ENCODE data around the gene ACSL3. TPM values are rescaled to one million over a fixed set of nuclear protein-coding genes. Genes with fewer than 3 reads are reported as not detected.
A peak's percentile ranks its signal among the peaks of the same experiment; 100 is the strongest.

The ACSL3 gene
- total RNA-seq, 4 donors from 2014 or later: 31.1 to 56.3 (median 52.5) TPM

DNA sequence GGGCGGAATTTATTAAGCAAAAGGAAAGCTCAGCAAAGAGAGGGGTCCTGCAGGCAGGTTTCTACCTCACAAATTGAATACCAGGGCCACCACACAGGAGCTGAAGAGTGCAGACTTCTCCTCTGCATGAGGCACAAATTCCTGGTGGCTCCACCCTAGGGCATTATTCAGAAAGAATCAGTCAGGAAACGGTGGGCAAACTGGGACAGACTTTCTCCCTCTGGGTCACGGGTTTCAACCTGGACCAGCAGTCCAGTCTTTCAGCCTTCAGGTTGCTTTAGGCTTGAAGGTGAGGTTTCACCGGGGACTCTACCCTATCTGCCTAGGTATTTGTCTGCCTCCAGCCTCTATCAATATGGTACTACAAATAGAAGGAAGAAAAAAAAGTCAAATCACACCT lies 41.8 kb downstream of the ACSL3 start:
- Histone ChIP-seq H3K4me3 (no peak overlapping the region), H3K9me3 (no peaks in the 10 kb centered on the region), H3K36me3 (no peaks in the 10 kb centered on the region), H3K27ac (replicated peaks in 1 of 4) (peak overlapping the region in 1 of 4 donors; percentile 14), H3K4me1 (peaks cover 35 to 86% (median 63%) of the 10 kb centered on the region in 4 donors), H3K27me3 (no peaks in the 10 kb centered on the region)
- no peak for DNase-seq (ENCODE audit: extremely low spot score)
- intact Hi-C loops (cut with DNase I): loop anchor here (5.0 kb wide), 3 partner anchors 40 to 195 kb away; partner anchors contain the start of gene ACSL3
- 87% methylated on average over 4 of the region's 4 CpGs for WGBS
- TF ChIP-seq, protein P1, sequence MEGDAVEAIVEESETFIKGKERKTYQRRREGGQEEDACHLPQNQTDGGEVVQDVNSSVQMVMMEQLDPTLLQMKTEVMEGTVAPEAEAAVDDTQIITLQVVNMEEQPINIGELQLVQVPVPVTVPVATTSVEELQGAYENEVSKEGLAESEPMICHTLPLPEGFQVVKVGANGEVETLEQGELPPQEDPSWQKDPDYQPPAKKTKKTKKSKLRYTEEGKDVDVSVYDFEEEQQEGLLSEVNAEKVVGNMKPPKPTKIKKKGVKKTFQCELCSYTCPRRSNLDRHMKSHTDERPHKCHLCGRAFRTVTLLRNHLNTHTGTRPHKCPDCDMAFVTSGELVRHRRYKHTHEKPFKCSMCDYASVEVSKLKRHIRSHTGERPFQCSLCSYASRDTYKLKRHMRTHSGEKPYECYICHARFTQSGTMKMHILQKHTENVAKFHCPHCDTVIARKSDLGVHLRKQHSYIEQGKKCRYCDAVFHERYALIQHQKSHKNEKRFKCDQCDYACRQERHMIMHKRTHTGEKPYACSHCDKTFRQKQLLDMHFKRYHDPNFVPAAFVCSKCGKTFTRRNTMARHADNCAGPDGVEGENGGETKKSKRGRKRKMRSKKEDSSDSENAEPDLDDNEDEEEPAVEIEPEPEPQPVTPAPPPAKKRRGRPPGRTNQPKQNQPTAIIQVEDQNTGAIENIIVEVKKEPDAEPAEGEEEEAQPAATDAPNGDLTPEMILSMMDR (IDR thresholded peaks at IDR 0.05): no peak
- TF ChIP-seq POLR2A (IDR thresholded peaks at IDR 0.05; ENCODE audit: low read depth) (no peak), EP300 (IDR thresholded peaks at IDR 0.05) (no peak), POLR2AphosphoS5 (IDR thresholded peaks at IDR 0.05) (no peak)

DNA sequence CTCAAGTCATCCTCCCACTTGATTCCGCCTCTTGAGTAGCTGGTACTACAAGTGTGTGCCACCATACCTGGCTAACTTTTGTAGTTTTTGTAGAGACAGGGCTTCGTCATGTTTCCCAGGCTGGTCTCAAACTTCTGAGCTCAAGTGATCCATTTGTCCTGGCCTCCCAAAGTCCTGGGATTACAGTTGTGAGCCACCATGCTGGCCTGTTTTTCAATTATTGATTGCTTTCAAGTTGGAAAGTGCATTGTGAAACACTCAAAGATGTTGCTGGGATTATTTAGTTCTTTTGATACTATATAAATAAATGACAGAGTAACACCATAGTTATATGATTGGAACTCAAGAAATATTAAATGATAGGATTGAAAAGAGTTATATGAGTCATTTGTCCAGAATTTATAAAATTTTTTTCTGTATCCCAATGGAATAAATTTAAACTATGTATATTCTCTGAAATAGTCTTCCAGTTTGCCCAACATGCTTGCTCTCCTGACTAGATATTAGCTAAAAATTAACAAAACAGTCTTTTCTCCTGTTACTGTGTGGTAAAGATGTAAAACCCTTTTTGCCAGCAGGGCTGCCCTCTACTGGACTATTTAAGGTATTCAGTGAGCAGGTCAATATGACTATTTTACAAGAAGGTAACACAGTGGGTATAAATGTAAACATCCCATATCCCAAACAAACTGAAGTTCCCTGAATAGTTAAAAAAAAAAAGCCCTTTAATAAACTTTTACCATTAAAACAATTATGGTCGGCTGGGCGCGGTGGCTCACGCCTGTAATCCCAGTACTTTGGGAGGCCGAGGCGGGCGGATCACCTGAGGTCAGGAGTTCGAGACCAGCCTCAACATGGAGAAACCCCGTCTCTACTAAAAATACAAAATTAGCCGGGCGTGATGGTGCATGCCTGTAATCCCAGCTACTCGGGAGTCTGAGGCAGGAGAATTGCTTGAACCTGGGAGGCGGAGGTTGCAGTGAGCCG lies 42.7 kb downstream of the ACSL3 start:
- no peak overlapping the region for H3K4me3 ChIP-seq
- peak overlapping the region; percentile 3 to 63 (median 38) for H3K27ac ChIP-seq (replicated peaks in 1 of 4)
- H3K27me3 ChIP-seq: no peaks in the 10 kb centered on the region
- no peaks in the 10 kb centered on the region for H3K9me3 ChIP-seq
- peaks cover 35 to 88% (median 65%) of the 10 kb centered on the region in 4 donors for H3K4me1 ChIP-seq
- intact Hi-C loops (cut with DNase I): loop anchor here (5.0 kb wide), 3 partner anchors 41 to 196 kb away; partner anchors contain the start of gene ACSL3
- 87% methylated on average over 12 of the region's 16 CpGs for WGBS
- no peaks in the 10 kb centered on the region for H3K36me3 ChIP-seq
- TF ChIP-seq POLR2AphosphoS5 (IDR thresholded peaks at IDR 0.05): no peak
- TF ChIP-seq, protein P1 (IDR thresholded peaks at IDR 0.05): peak; percentile 57 to 75 (median 68)
- no peak for DNase-seq (ENCODE audit: extremely low spot score)

DNA sequence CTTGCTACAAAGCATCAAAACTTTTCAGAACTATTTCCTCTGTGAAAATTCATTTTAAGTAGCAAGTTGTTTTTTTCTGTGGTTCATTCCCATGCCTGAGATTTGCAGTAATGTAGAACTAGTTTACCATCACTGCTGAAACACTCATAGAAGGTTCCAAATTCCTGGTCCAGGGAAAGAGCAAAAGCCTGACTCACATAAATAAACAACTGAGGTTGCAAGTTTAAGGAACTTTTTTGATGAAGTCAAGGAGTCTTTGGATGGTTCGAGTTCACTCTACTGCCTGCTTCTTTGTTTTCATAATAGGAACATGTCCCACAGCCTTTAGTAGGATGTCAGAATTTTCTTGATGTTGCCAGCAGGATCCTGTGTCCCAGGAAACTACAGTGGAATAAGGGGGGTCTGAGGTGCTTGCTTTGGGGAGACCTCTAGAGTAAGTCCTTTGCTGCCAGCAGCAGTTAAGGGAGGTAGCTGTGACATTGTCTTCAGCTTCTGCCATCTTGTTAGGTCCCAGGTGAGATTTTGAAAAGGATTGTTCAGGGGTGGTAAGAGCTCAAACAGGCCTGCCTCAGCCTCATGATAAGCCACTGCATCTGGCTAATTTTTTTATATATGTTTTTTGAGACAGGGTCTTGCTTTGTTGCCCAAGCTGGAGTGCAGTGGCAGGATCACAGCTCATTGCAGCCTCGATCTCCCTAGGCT lies 43.9 kb downstream of the ACSL3 start:
- no peak for DNase-seq (ENCODE audit: extremely low spot score)
- peaks cover 0 to 11% (median 9%) of the 10 kb centered on the region in 4 donors for H3K36me3 ChIP-seq
- no peak overlapping the region for H3K4me3 ChIP-seq
- peak in 1 of 2 donors; percentile 18 for TF ChIP-seq POLR2AphosphoS5 (IDR thresholded peaks at IDR 0.05)
- TF ChIP-seq, protein P1 (IDR thresholded peaks at IDR 0.05): no peak
- TF ChIP-seq POLR2A (IDR thresholded peaks at IDR 0.05; ENCODE audit: low read depth): no peak
- H3K27ac ChIP-seq (replicated peaks in 1 of 4): peak overlapping the region; percentile 3 to 63 (median 58)
- H3K27me3 ChIP-seq: no peaks in the 10 kb centered on the region
- peaks cover 29 to 77% (median 53%) of the 10 kb centered on the region in 4 donors for H3K4me1 ChIP-seq
- 58% methylated on average over 2 of the region's 2 CpGs for WGBS
- intact Hi-C loops (cut with DNase I): loop anchor here (5.0 kb wide), 4 partner anchors 42 to 212 kb away; partner anchors contain the start of gene ACSL3
- no peaks in the 10 kb centered on the region for H3K9me3 ChIP-seq

DNA sequence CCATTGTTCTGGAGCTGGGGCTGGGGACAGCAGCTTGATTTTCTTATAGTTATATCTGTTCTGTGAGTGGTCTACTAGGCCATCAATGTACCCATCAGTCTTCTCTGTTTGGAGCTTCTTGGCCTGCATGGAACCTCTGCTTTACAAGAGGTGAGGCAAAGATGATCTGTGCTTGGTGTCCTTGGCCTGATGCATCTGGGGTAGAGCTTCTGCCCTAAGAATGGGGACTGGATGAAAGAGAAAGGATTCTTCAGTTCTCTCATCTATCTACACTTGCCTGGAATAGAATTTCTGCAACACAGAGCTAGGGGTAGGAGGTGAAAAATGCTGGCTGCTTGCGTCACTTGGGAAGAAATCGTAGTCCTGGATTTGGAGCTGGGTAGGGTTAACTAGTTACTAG lies 46.2 kb downstream of the ACSL3 start:
- Histone ChIP-seq H3K4me1 (peaks cover 23 to 69% (median 51%) of the 10 kb centered on the region in 4 donors), H3K36me3 (peaks cover 0 to 26% (median 18%) of the 10 kb centered on the region in 4 donors)
- WGBS: 100% methylated on average over 2 of the region's 2 CpGs

More for the DNA sequence above, 46.2 kb downstream of the ACSL3 start:
- H3K4me3 ChIP-seq: no peak overlapping the region
- TF ChIP-seq, protein P1 (IDR thresholded peaks at IDR 0.05): no peak
- TF ChIP-seq POLR2A (IDR thresholded peaks at IDR 0.05; ENCODE audit: low read depth) (no peak), EP300 (IDR thresholded peaks at IDR 0.05) (no peak), POLR2AphosphoS5 (IDR thresholded peaks at IDR 0.05) (no peak)
- H3K27ac ChIP-seq (replicated peaks in 1 of 4): no peak overlapping the region
- no peaks in the 10 kb centered on the region for H3K9me3 ChIP-seq
- no peaks in the 10 kb centered on the region for H3K27me3 ChIP-seq
- intact Hi-C loops (cut with DNase I): loop anchor here (5.0 kb wide), 1 partner anchor 215 kb away; no protein-coding TSS in a partner anchor
- DNase-seq (ENCODE audit: extremely low spot score): no peak
